Activated CD8-positive, alpha-beta memory T cell treated with anti-CD3 and anti-CD28 coated beads for 1 hour (primary cell): ENCODE results near the gene PARVG.

Source experiments
- DNase-seq, 2 donors: peaks; one replicate each; pipeline ENCODE4 v3.0.0-alpha.2; 2020; ENCODE audit warnings: low read depth in 1 of 2; ENCODE audit errors: extremely low read depth in 1 of 2

The PARVG gene

GRCh38 chr22:44193535-44193891 is 12.8 kb downstream of the PARVG start:
- no peak for DNase-seq

DNA sequence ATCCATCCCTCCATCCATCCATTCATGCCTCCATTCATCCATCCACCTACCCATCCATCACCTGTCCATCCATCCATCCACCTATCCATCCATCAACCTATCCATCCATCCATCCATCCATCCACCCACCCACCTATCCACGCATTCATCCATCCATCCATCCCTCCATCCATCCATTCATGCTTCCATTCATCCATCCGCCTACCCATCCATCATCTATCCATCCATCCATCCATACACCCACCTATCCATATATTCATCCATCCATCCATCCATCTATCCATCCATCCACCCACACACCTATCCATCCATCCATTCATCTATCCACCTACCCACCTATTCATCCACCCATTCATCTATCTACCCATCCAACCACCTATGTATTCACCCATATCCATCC is 13.8 kb downstream of the PARVG start:
- no peak for DNase-seq

GRCh38 chr22:44195189-44195871 is 14.6 kb downstream of the PARVG start:
- no peak for DNase-seq

- no peak for DNase-seq
Measured at GRCh38 chr22:44196241-44196640, 15.5 kb downstream of the PARVG start.

- no peak for DNase-seq
Measured at GRCh38 chr22:44196731-44197131, 16.0 kb downstream of the PARVG start.

DNA sequence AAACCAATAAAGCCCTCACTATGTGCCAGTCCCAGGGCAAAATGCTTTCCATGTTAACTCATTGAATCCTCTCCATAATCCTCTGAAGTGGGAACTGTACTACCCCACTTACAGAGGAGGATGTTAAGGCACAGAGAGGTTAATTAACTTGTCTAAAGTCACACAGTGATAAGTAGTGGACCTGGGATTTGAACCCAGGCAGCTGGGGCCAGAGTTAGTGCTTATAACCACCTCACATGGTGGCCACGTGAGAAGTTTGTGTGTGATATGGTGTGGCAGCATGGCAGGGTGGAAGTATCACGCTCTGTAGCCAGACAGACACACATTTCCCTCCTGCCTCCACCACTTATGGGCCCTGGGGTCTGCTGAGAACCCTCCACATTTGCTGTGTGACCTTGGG is 16.5 kb downstream of the PARVG start:
- DNase-seq = no peak

- DNase-seq = no peak
Measured at GRCh38 chr22:44199164-44199563, 18.4 kb downstream of the PARVG start.

DNA sequence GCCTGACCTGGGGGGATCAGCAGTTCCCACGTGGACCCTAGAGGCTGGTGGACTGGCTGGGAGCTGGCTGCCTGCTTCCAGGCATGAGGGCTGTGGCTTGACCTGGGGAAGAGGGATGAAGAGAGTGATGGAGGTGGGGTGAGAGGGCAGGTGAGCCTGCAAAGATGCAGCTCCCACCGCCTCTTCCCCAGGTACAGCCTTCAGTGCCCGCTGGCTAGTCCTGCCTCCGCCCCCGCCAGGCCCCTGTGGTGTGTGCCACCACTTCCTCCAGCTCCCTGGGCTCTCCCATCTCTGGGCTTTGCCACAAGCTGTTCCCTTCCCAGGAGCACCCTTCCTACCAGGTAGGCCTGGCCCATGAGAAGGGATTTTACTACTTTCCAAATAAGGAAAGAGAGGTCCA is 19.1 kb downstream of the PARVG start:
- no peak for DNase-seq

GRCh38 chr22:44200451-44200850 is 19.7 kb downstream of the PARVG start:
- DNase-seq = no peak

GRCh38 chr22:44200855-44201550 is 20.3 kb downstream of the PARVG start:
- no peak for DNase-seq

DNA sequence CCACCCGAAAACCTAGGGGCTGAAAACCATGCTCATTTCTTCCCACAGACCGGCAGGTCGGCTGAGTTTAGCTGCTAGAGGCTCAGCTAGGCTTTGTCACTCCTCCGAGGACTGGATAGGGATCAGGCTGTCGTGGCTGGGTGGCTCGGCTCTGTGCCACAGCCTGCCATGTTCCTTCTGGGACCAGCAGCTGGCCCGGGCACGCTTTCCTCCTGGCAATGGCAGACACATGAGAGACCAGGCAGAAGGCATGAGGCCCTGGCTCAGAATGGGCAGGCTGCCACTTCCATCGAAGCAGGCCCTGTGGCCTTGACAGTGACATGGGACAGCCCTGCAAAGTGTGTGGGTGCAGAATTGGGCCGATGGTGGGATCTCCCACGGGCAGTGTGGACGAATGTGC is 20.9 kb downstream of the PARVG start:
- DNase-seq = no peak

- DNase-seq = no peak
Measured at GRCh38 chr22:44202261-44202789, 21.6 kb downstream of the PARVG start.

- no peak for DNase-seq
Measured at GRCh38 chr22:44203203-44203602, 22.5 kb downstream of the PARVG start.

DNA sequence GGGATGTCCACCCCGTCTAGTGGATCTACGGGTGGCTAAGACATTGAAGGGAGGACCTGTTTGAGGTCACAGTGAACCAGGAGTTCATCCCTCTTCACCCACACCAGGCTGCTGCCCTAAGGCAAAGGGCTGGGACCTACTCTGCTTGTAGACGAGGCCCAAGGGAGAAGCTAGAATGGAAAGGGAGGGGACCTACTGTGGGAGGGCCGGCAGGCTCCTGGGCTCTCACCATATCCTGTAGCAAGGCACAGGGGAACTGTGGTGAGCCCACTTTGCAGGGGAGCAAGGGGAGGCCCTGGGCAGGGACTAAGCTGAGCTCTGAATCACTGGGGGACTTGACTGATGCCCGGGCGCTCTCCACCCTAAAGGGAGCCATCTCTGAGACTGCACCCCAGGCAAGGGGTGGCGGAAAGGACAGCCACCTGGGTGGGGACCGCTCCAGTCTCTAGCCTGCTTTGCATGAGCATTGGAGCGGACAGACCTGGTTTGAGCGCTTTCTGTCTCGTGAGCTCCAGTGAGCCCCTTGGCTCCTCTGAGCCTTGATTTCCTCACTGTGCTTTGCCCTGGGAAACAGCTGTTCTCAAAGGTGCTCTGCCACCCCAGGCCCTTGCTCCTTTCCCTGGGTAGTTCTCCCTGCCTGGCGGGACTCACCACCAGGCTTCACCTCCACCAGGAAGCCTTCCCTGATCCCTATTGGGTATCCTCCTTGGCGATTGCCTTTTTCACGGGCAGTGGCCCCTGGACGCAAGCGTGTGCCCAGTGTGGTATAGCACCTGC is 24.2 kb downstream of the PARVG start:
- no peak for DNase-seq

- DNase-seq = no peak
Measured at GRCh38 chr22:44205516-44206329, 25.0 kb downstream of the PARVG start.

GRCh38 chr22:44206330-44206645 is 25.6 kb downstream of the PARVG start:
- no peak for DNase-seq

DNA sequence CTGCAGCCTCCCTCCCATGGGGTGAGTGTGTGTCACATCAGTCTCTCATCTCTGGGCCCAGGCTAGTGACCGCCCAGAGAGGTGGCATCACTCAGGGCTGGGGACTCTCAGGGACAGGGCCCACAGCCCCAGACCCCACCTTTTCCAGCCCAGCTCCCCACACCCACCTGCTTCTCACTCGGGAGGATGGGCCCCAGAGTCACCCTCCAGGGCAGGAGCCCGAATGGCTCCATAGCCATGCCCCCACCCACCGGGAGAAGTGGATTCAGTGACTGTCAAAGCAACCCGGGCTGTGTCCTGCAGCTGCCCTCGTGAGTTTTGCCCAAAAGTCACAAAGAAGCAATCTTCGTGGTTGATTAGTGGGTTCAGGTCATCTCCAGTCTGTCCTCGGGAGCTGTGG is 26.0 kb downstream of the PARVG start:
- no peak for DNase-seq

DNA sequence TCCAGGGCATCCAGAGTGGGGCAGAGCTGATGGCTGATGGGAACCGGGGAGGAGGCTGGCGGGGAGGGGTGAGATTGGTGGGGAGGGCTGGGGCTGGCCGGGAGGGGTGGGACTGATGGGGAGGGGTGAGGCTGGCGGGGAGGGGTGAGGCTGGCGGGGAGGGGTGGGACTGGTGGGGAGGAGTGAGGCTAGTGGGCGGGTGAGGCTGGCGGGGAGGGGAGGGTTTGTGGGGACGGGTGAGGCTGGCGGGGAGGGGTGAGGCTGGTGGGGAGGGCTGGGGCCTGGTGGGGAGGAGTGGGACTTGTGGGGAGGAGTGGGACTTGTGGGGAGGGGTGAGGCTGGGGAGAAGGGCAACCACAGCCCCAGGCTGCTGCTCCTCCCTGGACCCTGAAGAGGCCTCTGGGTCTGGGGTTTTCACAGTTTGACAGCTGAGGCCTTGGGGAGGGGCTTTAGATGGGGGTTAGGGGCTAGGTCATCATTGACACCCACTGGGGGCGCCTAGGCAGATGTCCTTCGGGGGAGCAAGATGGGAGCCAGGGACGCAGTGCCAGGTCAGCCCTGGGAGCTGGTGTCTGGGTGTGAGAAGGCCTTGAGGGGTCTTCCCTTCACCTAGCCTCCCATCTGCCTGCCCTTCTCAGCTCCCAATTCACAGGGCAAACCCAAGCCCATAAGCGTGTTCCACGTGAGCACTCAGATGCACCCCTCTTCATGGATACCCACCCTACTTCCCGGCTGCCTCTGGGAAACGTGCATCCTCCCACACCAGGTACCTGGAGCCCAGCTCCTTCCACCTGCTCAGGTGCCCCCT is 26.7 kb downstream of the PARVG start:
- DNase-seq = no peak

GRCh38 chr22:44207981-44208317 is 27.2 kb downstream of the PARVG start:
- no peak for DNase-seq

- DNase-seq = no peak
Measured at GRCh38 chr22:44209343-44209742, 28.6 kb downstream of the PARVG start.
